GM19395 (cell line): ENCODE data around the gene TNKS1BP1.

Experiments used
- ATAC-seq: cut with Tn5 transposase; IDR thresholded peaks from one replicate; pipeline ENCODE4 v1.9.1; 2021; ENCODE audit warnings: mild to moderate bottlenecking, moderate library complexity; ENCODE audit not compliant: unreplicated experiment

TNKS1BP1 gene

DNA sequence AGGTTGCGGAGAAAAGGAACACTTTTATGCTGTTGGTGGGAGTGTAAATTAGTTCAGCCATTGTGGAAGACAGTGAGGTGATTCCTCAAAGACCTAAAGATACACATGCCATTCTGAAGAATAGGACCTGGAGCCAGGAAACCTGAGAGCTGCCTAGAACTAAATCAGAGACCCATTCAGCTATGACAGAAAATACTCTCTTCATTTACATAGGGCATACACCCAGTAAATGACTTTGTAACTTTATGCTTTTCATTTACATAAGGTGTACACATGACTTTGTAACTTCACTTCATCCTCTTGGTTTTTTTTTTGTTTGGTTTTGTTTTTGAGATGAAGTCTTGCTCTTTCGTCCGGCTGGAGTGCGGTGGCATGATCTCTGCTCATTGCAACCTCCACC, 62.6 kb downstream of the TNKS1BP1 start:
- no peak for ATAC-seq

DNA sequence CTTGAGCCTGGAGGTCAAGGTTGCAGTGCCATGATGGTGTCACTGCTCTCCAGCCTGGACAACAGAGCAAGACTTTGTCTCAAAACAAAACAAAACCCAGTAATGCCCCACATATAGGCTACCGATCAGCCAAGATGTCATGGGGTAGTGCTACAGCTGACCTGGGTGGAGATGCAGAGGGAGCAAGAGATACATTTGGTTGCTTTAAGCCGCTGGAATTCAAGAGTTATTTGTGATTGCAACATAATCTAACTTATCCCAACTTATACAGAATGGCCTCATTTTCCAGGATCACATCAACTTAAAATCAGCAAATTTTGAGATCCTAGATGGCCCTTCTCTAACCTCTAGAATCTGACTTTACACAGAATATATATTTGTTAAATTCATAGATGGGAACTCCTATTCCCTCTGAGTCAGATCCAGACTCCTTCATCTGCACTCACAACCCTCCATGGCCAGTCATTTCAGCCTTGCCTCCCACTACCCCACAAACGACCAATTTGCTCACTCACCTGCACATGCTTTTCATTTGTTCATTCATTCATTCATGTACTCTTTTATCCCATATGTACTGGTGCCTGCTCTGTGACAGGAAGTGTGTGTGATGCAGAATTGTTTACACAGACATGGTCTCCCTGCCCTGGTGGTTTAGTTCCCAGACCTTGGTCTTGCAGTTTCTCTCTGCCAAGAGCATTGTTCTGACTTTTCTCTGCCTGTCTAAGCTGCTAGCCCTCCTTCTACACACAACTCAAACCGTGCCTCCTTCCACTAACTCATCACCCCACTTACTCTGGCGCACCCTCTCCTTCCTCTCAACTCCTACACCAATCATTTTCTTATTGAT, 63.6 kb downstream of the TNKS1BP1 start:
- no peak for ATAC-seq

- ATAC-seq: no peak
These were observed 68.6 kb downstream of the TNKS1BP1 start for GRCh38 chr11:57256119-57256518.

DNA sequence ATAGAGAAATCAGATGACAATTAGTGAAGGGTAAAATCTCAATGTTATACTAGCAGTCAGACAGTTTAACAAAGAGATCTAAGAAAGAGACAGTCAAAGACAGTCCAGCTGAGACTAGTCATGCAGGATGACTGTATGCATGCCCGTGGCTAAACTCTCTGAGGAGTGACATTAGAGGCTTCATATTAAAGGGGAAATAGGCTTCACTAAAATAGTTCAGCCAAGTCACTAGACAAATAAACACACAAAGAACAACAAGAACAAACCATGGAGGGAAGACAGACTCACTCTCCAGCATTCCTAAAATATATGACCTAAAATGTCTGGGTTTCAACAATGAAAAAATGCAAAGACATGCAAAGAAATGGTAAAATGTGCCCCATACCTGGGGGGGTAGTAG, 69.1 kb downstream of the TNKS1BP1 start:
- ATAC-seq: no peak

GRCh38 chr11:57254631-57255030, 70.1 kb downstream of the TNKS1BP1 start:
- ATAC-seq: no peak

DNA sequence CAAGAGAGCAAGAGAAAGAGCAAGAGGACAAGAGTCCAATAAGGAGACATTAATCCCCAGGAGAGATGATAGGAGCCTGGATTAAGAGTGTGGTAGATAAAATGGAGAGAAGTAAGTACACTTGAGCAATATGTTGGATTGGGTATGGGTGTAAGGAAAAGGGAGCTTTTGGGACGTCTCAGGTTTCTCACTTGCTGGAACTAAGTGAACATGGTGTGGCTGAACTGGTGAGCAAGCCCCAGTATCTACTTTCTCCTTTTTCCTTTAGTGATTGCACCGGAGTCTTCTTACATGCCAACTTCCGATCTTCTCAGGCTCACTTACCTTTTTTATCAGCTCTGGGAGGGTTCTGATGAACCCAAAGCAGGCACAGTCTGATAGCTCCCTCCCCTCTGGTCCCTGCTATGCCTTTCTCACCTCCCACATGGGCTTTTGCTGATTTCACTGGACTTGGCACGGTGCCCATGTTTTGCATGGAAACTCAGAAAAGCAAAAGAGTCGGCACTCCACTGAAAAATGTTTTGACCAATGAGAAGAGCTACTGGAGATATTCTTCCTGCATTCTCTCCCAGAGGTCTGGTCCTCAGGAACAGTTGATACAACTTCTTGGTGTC, 73.2 kb downstream of the TNKS1BP1 start:
- no peak for ATAC-seq

GRCh38 chr11:57251037-57251436, 73.7 kb downstream of the TNKS1BP1 start:
- ATAC-seq: no peak
